ENCODE measurements around the gene FAAP100.

GRCh38 chr17:81502471-81503017 is 49.6 kb downstream of the FAAP100 start:
- TF ChIP-seq POLR2A (IDR thresholded peaks at IDR 0.05) (no peak), CTCF (IDR thresholded peaks at IDR 0.05) (no peak)

Data from right lobe of liver (tissue), 4 donors.